Skin epidermis (tissue), 12 donors: ENCODE measurements around the gene GNG7.
A peak's percentile ranks its signal among the peaks of the same experiment; 100 is the strongest.
"Not testable (repeated sequence)": the region's sequence is repeated elsewhere in the genome, so short reads cannot be mapped to it uniquely, and the experiment has no call there.

Experiments used
- H3K27ac ChIP-seq, 21 experiments: fragments of 200-600 bp; sonication (generic) in 11 of 21; one replicate each; pipeline ENCODE4 v1.5.0; 2020; ENCODE audit warnings: mild to moderate bottlenecking in 3 of 21, inconsistent platforms in 2 of 21, moderate library complexity in 2 of 21
- H3K4me3 ChIP-seq, 7 experiments: fragments of 200-600 bp; sonication (generic) in 2 of 7; one replicate each; pipeline ENCODE4 v1.5.0; 2020; ENCODE audit warnings: inconsistent platforms in 2 of 7, mild to moderate bottlenecking in 2 of 7, moderate library complexity in 1 of 7

GNG7 gene

GRCh38 chr19:2715470-2716274, 13.2 kb upstream of the GNG7 start:
- H3K27ac ChIP-seq = no peak overlapping the region
- H3K4me3 ChIP-seq = no peak overlapping the region

DNA sequence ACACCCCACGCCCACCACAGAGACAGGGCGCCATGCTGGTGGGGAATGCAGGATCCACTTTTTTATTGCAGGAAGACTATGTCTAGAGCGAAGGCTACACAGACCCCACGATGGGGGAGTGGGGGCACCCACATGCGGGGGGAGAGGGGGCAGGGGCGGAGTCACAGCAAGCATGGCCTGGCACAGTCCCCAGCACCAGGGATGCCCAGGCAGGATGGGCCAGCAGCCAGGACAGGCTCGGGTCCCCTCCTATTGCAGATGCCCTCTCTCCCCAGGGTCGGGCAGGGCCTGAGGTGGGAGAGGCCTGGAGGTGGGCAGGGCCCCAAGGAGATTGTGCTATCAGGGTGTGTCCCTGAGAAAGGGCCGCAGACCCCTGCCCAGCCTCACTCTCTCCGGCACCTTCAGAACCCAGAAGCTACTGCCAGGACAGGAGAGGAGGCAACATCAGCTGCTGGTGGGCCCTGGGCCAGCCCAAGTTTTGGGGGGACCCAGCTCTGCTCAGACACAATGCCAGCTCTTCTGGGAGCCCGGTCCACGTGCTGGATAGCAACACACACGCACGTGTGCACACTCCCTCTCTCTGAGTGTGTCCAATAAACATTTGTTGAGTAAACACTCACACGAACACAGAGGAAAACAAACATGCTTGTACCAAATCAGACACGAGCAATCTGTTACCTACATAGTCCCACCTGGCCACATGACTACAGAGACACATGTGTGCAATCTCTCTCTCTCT, 12.2 kb upstream of the GNG7 start:
- H3K27ac ChIP-seq = no peak overlapping the region
- H3K4me3 ChIP-seq = no peak overlapping the region

DNA sequence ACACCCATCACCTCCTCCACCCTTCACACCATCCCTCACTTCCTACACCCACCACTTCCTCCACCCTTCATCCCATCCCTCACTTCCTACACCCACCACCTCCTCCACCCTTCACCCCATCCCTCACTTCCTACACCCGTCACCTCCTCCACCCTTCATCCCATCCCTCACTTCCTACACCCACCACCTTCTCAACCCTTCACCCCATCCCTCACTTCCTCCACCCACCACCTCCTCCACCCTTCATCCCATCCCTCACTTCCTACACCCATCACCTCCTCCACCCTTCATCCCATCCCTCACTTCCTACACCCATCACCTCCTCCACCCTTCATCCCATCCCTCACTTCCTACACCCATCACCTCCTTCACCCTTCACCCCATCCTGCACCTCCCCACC, 11.6 kb upstream of the GNG7 start:
- H3K27ac ChIP-seq, H3K4me3 ChIP-seq: not testable (repeated sequence)

DNA sequence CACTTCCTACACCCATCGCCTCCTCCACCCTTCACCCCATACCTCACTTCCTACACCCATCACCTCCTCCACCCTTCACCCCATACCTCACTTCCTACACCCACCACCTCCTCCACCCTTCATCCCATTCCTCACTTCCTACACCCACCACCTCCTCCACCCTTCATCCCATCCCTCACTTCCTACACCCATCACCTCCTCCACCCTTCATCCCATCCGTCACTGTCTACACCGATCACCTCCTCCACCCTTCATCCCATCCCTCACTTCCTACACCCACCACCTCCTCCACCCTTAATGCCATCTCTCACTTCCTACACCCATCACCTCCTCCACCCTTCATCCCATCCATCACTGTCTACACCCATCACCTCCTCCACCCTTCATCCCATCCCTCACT, 10.7 kb upstream of the GNG7 start:
- not testable (repeated sequence) for H3K27ac ChIP-seq, H3K4me3 ChIP-seq

DNA sequence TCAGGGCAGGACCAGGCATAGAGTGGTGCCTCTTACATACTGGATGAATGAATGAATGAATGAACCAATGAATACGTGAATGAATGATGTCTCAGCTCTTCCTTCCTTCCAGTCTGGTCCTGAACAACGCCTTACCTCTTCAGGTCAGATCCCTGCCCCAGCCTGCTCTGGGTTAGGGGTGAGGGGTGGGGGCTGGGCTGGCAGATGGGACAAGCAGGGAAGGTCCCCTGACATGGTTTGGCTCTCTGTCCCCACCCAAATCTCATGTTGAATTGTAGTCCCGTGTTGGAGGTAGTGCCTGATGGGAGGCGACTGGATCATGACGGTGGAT, 9.3 kb upstream of the GNG7 start:
- Histone ChIP-seq H3K27ac (no peak overlapping the region), H3K4me3 (no peak overlapping the region)

GRCh38 chr19:2711172-2711874, 8.8 kb upstream of the GNG7 start:
- H3K4me3 ChIP-seq = no peak overlapping the region
- H3K27ac ChIP-seq = no peak overlapping the region

DNA sequence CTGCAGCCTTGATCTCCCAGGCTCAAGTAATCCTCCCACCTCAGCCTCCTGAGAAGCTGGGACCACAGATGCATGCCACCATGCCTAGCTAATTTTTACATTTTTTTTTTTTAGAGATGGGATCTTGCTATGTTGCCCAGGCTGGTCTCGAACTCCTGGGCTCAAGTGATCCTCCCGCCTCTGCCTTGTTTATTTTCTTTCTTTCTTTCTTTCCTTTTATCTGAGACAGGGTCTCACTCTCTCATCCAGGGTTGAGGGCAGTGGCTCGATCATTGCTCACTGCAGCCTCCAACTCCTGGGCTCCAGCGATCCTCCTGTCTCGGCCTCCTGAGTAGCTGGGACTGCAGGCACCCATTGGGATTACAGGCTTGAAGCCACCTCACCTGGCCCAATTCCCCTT, 3.8 kb upstream of the GNG7 start:
- H3K27ac ChIP-seq = no peak overlapping the region

DNA sequence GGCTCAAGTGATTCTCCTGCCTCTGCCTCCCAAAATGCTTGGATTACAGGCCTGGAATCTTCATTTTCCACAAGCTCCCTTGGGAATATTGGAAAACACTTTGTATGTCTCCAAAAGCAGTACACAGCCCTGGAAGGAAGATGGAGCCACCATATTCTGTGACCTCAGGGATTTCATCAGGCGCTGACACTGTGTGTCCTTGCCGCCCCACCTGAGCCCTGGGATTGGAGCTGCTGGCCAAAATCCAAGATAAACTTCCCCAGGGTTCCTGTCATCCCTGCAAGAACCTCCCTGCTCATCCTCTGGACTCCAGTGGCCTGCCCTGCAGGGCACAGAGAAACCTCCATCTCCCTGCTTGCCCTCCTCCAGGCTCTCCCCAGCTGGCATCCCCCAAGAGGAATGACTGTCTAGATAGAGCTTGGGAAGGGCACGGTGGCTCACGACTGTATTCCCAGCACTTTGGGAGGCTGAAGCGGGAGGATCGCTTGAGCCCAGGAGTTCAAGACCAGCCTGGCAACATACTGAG, 1.3 kb upstream of the GNG7 start:
- Histone ChIP-seq H3K27ac (no peak overlapping the region), H3K4me3 (no peak overlapping the region)

More for the DNA sequence above, 3.8 kb upstream of the GNG7 start:
- no peak overlapping the region for H3K4me3 ChIP-seq

- Histone ChIP-seq H3K4me3 (peak overlapping the region in 4 of 7 experiments; percentile 34 to 53 (median 44)), H3K27ac (no peak overlapping the region)
Observed at GRCh38 chr19:2703077-2703437, 563 bp upstream of the GNG7 start.

- peak overlapping the region in 5 of 21 experiments; percentile 44 to 72 (median 58) for H3K27ac ChIP-seq
- H3K4me3 ChIP-seq = peak overlapping the region in 6 of 7 experiments; percentile 30 to 57 (median 44)
Observed at GRCh38 chr19:2701361-2702169, 929 bp downstream of the GNG7 start.

GRCh38 chr19:2700660-2701360, 1.7 kb downstream of the GNG7 start:
- Histone ChIP-seq H3K27ac (peak overlapping the region in 1 of 21 experiments; percentile 72), H3K4me3 (no peak overlapping the region)

DNA sequence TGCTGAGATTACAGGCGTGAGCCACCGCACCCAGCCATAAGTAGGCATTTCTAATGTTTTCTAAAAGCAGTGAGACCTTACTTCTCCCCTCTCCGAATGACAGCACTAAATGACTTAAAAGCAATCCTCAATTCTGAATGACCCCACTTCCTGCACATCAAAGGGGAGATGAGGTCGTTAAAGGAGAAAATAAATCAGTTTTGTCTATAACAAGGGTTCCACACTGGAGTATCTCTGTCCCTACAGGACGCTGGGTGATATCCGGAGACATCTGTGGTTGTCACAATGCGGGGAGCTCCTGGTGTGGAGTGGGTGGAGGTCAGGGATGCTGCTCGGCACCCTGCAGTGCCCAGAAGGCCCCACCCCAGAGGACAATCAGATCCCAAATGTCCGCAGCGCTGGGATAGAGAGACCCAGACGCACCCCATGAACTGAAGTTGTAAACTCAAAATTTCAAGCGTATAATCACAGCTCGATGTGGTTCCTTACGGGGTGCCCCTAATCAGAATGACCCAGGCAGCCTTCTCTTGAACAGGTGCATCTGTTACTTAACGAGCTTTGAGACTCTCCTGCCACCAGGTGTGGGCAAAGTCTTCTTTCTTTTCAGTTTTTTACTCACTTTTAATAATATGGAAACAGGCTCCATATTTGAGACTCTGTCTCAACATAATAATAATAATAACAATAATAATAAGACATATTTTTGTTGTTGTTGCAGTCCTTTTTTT, 2.9 kb downstream of the GNG7 start:
- Histone ChIP-seq H3K4me3 (no peak overlapping the region), H3K27ac (peak overlapping the region in 2 of 21 experiments; percentile 36 to 60)

DNA sequence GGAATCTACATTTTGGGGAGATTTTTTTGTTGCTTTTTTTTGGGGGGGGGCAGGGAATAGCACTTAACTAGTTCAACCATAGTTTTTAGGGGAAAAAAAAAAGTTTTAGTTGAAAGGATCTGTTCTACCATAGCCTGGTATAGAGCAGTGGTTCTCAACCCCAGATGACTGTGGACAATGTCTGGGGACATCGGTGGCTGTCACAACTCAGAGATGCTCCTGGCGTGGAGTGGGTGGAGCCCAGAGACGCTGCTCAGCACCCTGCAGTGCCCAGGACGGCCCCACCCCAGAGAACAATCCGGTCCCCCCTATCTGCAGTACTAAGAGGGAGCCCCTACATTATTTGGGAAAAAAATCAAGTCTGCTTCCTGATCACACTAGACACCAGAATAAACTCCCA, 8.3 kb downstream of the GNG7 start:
- Histone ChIP-seq H3K27ac (peak overlapping the region in 3 of 21 experiments; percentile 16 to 49 (median 47)), H3K4me3 (no peak overlapping the region)

GRCh38 chr19:2693492-2694160, 8.9 kb downstream of the GNG7 start:
- no peak overlapping the region for H3K4me3 ChIP-seq
- H3K27ac ChIP-seq = no peak overlapping the region

GRCh38 chr19:2691951-2692350, 10.5 kb downstream of the GNG7 start:
- no peak overlapping the region for H3K4me3 ChIP-seq
- H3K27ac ChIP-seq = no peak overlapping the region

DNA sequence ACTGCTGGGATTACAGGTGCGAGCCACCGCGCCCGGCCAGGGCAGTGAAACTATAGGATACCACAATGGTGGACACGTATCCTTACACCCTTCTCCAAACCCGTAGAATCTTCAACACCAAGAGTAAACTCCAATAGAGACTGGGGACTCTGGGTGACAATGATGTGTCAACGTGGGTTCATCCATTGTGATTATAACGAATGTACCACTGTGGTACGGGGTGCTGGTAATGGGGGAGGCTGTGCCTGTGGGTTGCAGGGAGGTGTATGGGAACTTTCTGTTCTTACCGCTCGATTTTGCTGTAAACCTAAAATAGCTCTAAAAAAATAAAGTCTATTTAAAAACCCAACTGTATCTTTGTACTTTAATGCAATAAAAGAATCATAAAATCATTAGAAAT, 11.6 kb downstream of the GNG7 start:
- H3K27ac ChIP-seq = no peak overlapping the region
- no peak overlapping the region for H3K4me3 ChIP-seq

GRCh38 chr19:2686360-2686759, 16.1 kb downstream of the GNG7 start:
- Histone ChIP-seq H3K4me3 (no peak overlapping the region), H3K27ac (no peak overlapping the region)

GRCh38 chr19:2685204-2685704, 17.2 kb downstream of the GNG7 start:
- Histone ChIP-seq H3K4me3 (no peak overlapping the region), H3K27ac (peak overlapping the region in 1 of 21 experiments; percentile 49)
